ENCODE results near the gene SLC9A3.

The SLC9A3 gene

DNA sequence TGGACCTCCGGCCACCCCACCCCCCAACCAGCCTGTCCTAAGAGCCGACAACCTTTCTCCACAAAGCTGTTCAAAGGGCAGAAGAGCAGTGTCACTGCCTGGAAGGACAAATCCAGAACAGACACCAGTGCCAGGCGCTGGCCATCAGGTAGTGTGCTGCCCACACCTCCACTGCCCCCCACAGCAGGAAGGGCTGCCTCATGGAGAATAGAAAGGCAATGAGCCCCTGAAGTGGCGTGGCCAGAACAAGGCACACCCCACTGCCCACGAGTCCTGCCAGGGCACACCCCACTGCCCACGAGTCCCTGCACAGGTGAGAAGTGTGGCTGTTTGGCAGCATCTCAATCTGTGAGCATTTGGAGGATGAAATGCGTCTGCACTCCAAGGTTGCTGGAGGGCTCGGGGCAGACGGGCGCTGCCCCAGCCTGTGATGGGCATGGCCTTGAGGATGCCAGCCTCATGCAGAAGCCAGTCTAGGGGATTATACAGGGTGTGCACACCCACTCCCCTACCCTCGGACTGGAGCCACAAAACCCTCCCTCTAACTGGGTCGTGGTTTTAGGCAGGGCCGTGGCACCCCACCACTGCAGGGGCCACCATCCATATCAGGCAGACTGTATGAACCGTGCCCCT is 2.3 kb upstream of the SLC9A3 start:
- no peak overlapping the region for H3K27ac ChIP-seq
- CTCF ChIA-PET, result no interaction called here
- POLR2A ChIA-PET (ENCODE audit: low non-redundant PET), result no interaction called here
- no peak for DNase-seq (ENCODE audit: low spot score)
- TF ChIP-seq, protein P1, sequence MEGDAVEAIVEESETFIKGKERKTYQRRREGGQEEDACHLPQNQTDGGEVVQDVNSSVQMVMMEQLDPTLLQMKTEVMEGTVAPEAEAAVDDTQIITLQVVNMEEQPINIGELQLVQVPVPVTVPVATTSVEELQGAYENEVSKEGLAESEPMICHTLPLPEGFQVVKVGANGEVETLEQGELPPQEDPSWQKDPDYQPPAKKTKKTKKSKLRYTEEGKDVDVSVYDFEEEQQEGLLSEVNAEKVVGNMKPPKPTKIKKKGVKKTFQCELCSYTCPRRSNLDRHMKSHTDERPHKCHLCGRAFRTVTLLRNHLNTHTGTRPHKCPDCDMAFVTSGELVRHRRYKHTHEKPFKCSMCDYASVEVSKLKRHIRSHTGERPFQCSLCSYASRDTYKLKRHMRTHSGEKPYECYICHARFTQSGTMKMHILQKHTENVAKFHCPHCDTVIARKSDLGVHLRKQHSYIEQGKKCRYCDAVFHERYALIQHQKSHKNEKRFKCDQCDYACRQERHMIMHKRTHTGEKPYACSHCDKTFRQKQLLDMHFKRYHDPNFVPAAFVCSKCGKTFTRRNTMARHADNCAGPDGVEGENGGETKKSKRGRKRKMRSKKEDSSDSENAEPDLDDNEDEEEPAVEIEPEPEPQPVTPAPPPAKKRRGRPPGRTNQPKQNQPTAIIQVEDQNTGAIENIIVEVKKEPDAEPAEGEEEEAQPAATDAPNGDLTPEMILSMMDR (conservative IDR thresholded peaks at IDR 0.05; ENCODE audit: low read depth), result no peak

DNA sequence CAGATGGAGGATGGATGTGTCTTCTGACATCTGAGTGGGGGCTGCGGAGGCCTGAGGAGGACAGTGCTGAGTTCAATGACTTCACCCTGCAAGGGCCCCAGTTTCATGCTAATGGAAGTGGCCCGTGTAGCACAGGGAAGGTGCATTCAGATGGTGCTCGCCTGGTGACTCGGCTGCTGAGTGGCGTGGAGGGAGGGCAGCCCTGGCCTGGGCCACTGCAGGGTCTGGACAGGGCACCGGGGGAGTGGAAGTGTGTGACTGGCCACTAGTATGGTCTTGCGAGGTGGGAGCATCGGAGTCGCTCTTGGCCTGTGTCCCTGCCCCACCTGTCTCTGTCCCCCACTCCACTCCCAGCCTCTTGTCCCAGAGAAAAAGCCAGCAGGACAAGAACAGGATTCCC is 1.7 kb upstream of the SLC9A3 start:
- H3K27ac ChIP-seq, result no peak overlapping the region
- TF ChIP-seq, protein P1 (conservative IDR thresholded peaks at IDR 0.05; ENCODE audit: low read depth), result no peak
- ChIA-PET POLR2A (ENCODE audit: low non-redundant PET) (no interaction called here), CTCF (no interaction called here)
- no peak for DNase-seq (ENCODE audit: low spot score)

DNA sequence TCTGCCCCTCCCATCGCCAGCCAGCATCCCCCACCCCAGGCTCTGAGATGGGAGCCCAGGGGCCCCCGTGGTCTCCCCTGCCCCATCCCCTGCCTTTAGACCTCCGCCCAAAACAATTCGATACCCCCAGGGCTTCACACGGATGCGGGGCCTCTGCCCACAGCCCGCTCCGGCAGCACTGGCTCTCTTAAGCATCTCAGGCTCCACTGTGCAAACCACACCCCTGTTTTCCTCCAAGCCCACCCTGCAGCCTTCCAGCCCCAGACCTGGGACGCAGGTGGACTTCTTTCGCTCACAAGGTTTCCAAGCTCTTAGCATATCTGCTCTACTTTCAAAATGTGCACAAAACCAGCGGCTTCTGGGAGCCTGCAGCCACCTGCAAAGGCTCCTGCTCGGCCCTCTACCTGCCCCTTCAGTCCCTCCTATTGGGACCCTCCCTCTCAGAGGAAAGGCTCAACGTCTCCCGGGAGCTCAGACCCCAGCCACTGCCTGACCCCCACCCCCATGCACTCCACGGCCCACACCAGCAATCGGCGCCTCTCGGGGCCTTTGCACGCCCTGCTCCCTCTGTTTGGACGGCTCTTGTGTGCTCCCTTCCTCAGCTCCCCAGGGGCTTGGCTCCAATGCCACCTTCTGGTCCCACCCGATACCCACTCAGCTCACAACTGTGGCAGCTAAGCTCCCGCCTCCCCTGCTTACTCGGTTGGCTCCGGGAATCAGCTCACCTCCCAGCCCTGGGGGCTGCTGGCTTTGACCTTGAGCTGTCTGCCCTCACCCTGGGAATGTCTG is 918 bp upstream of the SLC9A3 start:
- ChIA-PET CTCF (no interaction called here), POLR2A (ENCODE audit: low non-redundant PET) (no interaction called here)
- no peak for DNase-seq (ENCODE audit: low spot score)
- TF ChIP-seq, protein P1 (conservative IDR thresholded peaks at IDR 0.05; ENCODE audit: low read depth), result no peak
- no peak overlapping the region for H3K27ac ChIP-seq

DNA sequence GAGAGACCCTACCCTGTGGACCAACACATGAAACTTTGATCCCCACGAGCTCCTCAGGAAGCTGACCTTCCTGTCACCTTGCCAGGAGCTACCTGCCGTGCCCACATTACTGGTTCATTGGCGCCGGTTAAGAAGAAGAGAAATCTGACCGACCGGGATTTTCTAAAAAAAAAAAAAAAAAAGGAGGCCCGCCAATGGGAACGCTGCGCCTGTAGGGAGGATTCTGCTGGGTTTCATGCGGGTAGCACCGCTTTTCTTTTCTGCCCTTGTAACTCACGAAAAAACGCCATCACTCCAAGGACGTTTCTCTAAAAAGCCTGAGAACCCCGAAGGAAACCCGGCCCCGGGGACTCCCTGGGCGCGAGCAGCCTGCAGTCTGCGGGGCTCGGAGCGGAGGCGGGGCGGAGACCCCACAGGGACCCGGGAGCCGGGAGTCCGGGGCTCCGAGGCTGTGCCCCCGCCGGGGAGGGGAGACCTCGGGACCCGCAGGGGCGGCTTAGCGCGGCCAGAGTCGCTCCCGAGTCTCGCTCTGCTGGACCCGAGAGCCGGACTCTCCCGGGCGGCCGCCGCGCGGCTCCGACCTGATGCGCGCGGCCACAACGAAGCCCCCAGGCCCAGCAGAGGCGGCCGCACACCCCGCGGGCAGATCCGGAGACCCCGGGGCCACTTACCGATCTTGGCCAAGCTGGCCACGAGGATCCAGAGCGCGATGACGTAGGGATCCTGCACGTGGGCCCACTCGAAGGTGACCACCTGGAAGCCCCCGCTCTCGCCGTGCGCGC is 617 bp downstream of the SLC9A3 start:
- no peak for DNase-seq (ENCODE audit: low spot score)
- ChIA-PET POLR2A (ENCODE audit: low non-redundant PET) (no interaction called here), CTCF (interaction anchor here (0.5 to 1.1 kb wide), 2 partner anchors 9 to 64 kb away, joined by 3 to 6 read pairs; no protein-coding TSS in a partner anchor)
- TF ChIP-seq, protein P1 (conservative IDR thresholded peaks at IDR 0.05; ENCODE audit: low read depth), result no peak
- no peak overlapping the region for H3K27ac ChIP-seq

DNA sequence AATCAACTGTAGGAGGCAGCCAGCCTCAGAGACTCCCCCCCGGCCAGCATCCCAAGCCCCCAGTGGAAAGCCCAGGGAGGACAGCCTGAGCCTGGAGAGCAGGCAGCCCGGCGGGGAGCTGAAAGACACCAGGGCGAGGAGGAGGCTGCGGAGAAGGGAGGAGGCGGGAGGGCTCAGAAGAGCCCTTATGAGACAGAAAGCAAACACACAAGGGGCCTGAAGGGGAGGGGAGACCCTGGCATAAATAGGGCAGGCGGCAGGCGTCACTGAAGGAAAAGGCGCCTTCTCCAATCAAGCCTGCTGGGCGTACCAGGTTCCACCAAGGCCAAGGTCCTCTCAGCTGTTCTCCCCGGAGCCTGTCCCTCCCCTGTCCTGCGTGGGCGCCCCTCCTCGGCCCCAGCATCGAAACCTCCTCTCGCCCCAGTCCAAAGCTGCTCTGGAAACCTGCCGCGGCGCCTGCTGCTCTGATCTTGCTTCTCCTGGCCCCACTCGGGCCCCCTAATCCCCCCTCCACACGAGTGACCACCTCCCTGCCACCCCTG is 1.3 kb downstream of the SLC9A3 start:
- POLR2A ChIA-PET (ENCODE audit: low non-redundant PET), result no interaction called here
- no peak overlapping the region for H3K27ac ChIP-seq
- CTCF ChIA-PET, result interaction anchor here (0.5 to 0.7 kb wide), 2 partner anchors 19 to 148 kb away, joined by 4 to 5 read pairs; no protein-coding TSS in a partner anchor
- DNase-seq (ENCODE audit: low spot score), result no peak
- TF ChIP-seq, protein P1 (conservative IDR thresholded peaks at IDR 0.05; ENCODE audit: low read depth), result no peak

DNA sequence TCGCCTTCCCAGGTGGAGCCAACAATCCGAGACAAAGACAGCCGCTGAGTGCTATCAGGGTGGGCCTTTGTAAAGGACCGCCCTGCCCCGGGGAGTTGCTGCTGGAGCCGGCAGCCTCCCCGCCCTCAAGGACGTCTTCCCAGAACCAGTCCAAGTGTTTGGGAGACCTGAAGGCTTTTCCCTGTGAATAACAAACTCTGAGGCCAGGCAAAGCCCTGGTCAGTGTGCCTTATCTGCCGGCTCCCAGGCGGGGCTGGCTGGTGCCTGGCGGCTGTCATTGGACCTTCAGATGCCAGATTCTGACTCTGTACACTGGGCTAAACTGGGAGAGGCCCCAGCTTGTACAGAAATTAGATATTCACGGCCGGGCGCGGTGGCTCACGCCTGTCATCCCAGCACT is 2.1 kb downstream of the SLC9A3 start:
- TF ChIP-seq, protein P1 (conservative IDR thresholded peaks at IDR 0.05; ENCODE audit: low read depth), result no peak
- H3K27ac ChIP-seq, result no peak overlapping the region
- DNase-seq (ENCODE audit: low spot score), result no peak
- POLR2A ChIA-PET (ENCODE audit: low non-redundant PET), result no interaction called here
- CTCF ChIA-PET, result interaction anchor here (0.7 kb wide), 3 partner anchors 10 to 302 kb away, joined by 4 read pairs; no protein-coding TSS in a partner anchor

Data from RWPE1 (cell line).